Stimulated activated CD4-positive, alpha-beta T cell treated with anti-CD3 and anti-CD28 coated beads, Interleukin-4, amount 100 ng/mL, for 4 hours (primary cell): ENCODE measurements around the gene ZNF574.

Experiments
- DNase-seq, 2 experiments: peaks; one replicate each; pipeline ENCODE4 v3.0.0-alpha.2; 2020

ZNF574 gene

DNA sequence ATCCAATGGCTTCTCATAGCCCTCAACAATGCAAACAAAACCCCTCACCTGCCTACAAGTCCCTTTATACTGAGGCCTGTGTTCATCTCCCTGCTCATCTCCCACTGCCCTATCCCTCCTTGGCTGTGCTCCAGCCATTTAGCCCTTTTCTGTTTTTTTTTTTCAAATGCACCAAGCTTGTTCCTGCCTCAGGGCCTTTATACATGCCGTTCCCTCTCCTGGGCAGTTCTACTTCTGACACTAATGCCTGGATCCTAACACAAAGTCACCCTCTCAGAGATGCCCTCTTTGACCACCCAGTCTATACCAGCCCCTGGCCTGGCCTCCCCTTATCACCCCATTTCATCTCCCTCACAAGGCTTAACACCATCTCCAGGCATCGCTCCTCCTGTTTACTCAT lies 26.9 kb downstream of the ZNF574 start:
- no peak for DNase-seq

DNA sequence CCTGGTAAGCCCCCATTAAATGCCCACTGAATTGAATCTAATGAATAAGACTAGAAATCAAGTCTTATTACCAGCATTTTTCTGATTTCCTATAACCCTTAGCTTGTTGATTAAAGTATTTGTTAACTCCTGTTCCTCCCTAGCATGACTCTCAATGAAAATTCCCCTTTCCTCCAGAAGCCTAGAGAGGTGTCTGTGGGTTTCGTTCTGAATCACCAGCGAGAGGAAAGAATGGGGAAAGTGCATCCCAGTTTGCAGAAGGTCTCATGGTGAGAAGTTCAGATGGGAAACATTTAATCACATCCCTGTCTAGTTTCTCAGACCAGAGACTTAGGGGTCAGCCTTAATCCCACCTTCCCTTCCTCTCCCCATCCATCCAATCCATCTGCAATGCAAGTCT lies 29.4 kb downstream of the ZNF574 start:
- DNase-seq: no peak

- DNase-seq: peak; percentile 84 to 86
These were observed 32.8 kb downstream of the ZNF574 start for GRCh38 chr19:42108527-42109389.

- DNase-seq: no peak
These were observed 33.9 kb downstream of the ZNF574 start for GRCh38 chr19:42109896-42110295.

- DNase-seq: no peak
These were observed 34.7 kb downstream of the ZNF574 start for GRCh38 chr19:42110658-42111057.

GRCh38 chr19:42111384-42111783 lies 35.4 kb downstream of the ZNF574 start:
- no peak for DNase-seq

- no peak for DNase-seq
These were observed 35.8 kb downstream of the ZNF574 start for GRCh38 chr19:42111811-42112210.

GRCh38 chr19:42113641-42114348 lies 37.8 kb downstream of the ZNF574 start:
- DNase-seq: no peak

- DNase-seq: no peak
These were observed 38.4 kb downstream of the ZNF574 start for GRCh38 chr19:42114412-42114811.

GRCh38 chr19:42115219-42115618 lies 39.3 kb downstream of the ZNF574 start:
- DNase-seq: no peak

DNA sequence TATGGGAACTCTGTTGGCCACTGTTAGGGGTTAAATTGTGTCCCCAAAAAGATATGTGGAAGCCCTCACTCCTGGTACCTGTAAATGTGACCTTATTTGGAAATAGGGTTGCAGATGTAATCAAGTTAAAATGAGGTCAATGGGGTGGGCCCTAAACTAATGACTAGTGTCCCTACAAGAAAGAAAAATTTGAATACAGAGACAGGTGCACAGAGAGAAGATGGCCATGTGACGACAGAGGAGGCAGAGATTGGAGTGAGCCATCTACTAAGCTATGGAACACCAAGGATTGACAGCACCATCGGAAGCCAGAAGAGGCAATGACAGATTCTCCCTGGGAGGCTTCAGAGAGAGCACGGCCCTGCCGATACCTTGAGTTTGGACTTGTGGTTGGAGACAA lies 39.7 kb downstream of the ZNF574 start:
- DNase-seq: no peak

GRCh38 chr19:42116308-42117075 lies 40.5 kb downstream of the ZNF574 start:
- DNase-seq: no peak

DNA sequence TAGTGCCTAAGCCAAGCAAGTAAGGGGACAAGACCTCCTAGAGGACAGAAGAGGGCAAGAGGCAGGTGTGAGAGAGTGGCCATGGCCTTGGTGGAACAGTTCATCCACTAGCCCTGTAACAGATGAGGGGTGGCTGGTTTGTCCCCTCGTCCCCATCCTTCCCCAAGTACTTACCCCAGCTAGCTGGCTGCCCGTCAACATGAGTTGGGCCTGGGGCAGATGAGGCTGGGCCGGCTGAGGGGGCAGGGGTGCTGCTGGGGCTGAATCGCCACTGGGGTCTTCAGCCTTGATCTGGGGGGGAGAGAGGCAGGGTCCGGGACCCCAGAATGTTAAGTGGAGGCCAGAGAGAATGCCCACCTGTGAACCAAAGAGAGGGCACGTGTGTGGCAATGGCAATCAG lies 41.1 kb downstream of the ZNF574 start:
- DNase-seq: no peak

GRCh38 chr19:42120276-42120980 lies 44.5 kb downstream of the ZNF574 start:
- no peak for DNase-seq

- DNase-seq: no peak
These were observed 45.2 kb downstream of the ZNF574 start for GRCh38 chr19:42121036-42121621.

GRCh38 chr19:42121656-42122069 lies 45.7 kb downstream of the ZNF574 start:
- peak; percentile 81 to 93 for DNase-seq

GRCh38 chr19:42122691-42123607 lies 47.0 kb downstream of the ZNF574 start:
- DNase-seq: peak; percentile 64 to 84

DNA sequence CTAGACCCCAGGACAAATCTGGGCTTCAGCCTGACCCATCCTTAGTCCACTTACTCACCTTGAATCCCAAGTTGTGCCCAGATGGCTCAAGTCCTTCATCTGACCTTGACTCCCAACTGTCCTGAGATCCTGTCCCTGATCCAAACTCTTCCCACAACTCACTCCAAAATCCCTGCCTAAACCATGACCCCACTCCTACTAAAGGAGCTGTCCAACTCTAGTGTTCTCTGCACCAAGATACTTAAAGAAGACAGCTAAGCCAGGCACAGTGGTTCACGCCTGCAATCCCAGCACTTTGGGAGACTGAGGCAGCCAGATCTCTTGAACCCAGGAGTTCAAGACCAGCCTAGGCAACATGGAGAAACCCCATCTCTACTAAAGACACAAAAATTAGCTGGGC lies 47.8 kb downstream of the ZNF574 start:
- DNase-seq: no peak

DNA sequence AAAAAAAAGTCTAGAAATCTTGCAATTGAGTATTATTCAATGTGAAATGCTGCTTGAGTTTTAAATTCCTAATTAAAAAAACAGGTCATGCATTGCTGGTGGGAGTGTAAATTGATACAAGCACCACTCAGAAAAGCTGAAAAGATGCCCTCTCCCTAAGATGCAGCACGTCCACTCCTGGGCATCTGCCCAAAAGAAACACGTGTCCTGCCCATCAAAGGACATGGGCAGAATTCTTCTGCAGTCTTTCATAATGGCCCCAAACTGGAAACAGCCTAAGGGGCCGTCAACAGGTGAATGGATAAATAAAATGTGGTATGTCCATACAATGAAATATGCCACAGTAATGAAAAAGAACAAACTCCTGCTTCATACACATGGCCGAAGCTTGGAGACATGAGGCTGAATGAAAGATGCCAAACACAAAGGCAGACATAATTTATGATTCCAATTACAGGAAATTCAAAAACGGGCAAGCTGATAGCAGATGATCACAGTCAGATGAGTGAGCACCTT lies 48.5 kb downstream of the ZNF574 start:
- no peak for DNase-seq

DNA sequence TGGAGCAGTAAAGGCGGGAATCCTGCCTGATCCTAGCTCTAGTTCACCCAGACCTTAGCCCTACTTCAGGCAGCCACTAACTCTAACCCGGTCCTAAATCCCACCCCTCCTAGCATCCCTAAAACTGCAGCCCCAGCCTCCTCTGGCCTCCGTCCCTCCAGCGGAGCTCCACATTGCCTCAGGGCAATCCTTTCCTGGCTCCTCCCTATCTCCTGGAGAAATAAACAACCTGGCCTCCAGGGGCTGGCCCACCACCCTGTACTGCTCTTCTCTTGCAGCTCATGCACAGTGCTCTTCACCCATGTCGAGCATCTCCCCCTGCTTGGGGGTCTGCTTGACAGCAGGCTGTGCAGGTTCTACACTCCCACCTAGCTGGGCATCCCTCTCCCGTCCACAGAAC lies 49.6 kb downstream of the ZNF574 start:
- DNase-seq: no peak

DNA sequence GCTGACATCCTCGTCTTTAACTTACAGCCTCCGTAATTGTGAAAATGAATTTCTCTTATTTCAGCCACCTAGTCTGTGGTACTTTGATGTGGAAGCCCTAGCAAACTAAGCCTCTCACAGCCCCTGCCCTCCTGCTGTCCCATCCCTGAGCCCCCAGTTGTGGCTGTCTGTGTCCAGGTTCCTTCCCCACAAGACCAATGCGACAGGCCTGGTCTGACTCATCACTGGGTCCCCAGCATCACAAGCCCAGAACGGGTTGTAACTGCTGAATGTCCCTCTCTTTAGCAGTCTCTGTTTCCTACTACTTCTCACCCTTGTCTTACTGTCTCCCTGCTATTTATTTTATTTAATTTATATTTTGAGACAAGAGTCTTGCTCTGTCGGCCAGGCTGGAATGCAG lies 50.6 kb downstream of the ZNF574 start:
- no peak for DNase-seq
